DLD1 (cell line): ENCODE measurements around the gene DRG1.
"Not testable (repeated sequence)": the region's sequence is repeated elsewhere in the genome, so short reads cannot be mapped to it uniquely, and the experiment has no call there.

ENCODE experiments used
- in situ Hi-C: cut with HindIII; loops from 2 replicates; pipeline ENCODE4 v1.10.0; 2017; ENCODE audit warnings: low sequenced_read_pairs

Gene DRG1

DNA sequence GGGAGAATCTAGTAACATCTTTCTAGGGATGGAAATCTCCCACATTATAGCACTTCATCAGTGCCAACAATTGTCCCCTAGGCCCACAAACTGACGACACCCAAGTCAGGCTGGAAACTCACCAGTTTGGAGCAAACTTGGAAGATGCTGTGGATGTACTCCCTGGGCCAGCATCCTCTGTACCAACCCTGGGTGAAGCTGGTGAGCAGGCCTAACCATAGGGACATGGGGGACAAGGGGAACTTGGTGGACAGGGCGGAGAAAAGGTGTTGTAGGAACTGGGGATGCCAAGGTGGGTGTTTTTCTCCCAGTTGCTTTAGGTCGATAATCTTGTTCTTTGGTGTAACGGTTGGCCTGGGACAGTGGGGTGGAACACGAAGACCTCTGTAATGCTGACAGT, 42.2 kb downstream of the DRG1 start:
- in situ Hi-C loops, result no loop called here

DNA sequence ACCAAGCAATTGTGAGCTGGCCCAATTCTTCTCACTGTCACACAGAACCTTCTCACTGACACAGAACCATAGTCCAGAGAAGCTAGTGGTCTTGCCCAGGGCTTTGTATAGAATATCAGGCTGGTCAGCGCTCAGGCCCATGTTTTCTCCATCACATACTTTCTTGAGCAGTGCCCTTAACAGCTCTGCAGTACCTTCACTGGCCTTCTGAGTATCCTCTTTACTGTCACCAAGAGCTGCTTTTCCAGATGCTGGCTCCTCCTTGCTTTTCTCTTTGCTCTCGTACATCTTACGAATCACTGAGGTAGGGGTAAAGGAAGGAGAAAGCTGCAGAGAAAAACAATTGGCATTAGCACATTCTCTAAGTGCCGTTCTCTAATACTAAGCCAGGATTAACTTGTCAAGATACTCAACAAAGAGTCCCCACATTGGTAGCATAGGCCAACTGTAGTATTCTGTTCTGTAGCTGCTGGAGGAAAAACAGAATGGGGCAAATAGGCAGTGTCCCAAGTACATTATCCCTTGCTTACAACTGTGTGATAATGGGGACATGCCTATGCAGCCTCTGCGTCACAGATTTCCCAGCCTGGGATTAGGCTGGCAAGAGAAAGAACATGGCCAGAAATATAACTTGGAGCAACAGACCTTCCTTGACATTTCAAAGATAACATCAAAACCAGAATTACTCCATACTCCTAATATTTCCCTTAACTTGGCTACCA, 43.5 kb downstream of the DRG1 start:
- in situ Hi-C loops, result no loop called here

DNA sequence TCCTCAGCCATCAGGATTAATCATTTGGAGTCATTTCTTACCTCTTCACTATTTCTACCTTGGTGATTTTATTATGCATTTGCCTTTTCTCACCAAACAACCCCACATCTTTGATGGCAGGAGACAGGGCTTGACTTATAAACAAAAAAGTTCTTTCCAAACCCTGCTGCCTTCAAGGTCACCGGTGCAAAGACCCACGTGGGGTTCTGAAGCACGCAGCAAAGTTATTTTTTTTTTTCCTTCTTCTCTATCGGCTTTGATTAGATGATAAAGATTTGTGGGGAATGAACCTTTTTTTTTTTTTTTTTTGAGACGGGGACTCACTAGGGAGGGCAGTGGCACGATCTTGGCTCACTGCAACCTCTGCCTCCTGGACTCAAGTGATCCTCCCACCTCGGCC, 44.1 kb downstream of the DRG1 start:
- in situ Hi-C loops, result no loop called here

DNA sequence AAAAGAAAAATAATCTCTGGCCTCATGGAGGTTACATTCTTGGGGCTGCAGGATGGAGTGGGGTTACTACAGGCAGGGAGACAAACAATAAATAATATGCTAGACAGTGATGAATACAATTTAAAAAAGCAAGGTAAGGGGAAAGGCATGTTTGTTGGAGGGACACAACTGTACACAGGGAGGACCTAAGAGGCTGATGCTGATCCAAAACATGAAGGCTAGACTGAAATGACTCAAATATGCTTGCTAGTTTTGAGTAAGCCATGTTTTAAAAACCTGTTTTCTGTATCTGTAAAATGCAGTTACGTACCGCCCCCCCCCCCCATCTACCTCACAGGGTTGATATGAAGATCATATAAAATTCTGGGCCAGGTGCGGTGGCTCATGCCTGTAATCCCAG, 46.2 kb downstream of the DRG1 start:
- in situ Hi-C loops, result no loop called here

DNA sequence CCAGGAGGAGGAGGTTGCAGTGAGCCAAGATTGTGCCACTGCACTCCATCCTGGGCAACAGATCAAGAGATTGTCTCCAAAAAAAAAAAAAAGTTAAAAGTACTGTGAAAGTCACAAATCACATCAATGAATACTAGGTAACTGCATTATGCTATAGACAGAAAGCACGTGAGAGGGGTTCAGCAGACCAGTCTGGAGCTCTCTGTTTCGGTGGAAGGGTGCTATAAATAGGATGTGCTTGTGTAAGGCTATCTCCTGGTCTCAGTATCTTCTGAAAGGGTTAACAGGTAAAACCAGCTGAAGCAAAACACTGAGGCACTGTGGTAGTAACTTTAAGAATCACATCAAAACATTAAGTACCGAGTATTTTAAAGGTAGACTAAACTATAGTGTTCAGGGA, 46.8 kb downstream of the DRG1 start:
- in situ Hi-C loops, result no loop called here

DNA sequence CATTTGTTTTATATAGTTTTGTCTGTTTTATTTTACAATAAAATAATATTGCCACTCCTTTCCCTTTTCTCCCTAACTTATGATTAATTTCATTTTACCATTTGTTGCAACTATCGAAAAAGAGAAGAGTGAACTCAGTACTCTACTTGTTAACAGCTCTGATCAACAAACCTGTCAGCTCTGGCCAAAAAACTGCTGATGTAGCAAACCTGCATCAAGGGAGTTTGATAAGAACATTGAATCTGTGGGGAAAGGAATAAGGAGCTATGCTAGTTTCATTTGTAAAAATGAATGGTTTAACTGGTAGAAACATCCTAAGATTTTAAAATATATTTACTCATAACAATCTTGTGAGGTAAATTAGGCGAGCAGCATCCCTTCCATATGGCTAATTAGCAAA, 47.4 kb downstream of the DRG1 start:
- in situ Hi-C loops, result no loop called here

DNA sequence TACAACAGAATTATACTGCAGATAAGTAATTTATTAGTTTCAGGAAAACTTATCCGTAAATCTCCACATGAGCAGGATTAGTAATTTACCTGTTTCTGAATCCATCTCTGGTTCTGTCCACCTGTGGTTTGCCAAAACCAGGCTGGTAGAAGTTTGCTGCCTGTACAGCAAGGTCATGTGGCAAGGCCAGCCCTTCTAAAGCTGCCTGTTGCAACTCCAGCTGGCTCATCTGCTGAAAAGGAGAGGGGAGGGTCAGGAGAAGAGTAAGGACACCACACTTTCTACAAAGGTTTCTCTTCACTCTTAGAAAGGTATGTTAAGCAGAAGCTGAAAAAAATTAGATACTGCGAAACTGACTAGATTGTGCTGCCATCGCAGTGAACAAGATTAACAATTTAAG, 47.9 kb downstream of the DRG1 start:
- in situ Hi-C loops, result no loop called here

DNA sequence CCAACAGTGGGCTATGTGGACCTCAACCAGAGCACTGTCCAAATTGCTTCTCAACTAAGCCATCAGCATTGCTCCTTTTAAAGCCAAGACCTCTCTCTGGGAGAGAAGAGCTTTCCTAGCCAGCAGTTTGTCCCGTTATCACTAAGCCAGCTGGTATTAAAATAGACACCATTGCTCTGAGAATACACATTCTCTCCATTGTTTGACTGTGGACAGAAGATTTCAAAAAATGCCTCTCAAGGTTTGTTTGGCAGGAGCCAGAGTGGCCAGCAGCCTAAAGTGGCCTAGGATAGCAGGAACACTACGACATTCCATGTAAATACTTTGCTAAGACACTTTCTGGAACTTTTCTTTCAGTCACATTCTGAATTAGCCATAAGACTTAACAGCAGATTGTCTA, 49.0 kb downstream of the DRG1 start:
- in situ Hi-C loops, result no loop called here

DNA sequence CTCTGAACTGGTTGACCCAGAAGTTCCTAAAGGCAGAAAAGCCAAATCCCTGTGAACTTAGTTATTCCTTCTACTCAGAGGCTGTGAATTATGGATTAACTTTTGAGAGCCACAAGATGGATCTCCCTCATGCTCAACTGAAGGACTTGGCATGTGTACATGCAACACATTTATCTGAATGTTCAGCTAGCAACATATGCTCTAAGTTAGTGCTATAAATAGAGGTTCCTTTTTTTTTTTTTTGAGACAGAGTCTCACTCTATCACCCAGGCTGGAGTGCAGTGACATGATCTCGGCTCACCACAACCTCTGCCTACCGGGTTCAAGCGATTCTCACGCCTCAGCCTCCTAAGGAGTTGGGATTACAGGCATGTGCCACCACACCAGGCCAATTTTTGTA, 50.1 kb downstream of the DRG1 start:
- in situ Hi-C loops, result no loop called here

DNA sequence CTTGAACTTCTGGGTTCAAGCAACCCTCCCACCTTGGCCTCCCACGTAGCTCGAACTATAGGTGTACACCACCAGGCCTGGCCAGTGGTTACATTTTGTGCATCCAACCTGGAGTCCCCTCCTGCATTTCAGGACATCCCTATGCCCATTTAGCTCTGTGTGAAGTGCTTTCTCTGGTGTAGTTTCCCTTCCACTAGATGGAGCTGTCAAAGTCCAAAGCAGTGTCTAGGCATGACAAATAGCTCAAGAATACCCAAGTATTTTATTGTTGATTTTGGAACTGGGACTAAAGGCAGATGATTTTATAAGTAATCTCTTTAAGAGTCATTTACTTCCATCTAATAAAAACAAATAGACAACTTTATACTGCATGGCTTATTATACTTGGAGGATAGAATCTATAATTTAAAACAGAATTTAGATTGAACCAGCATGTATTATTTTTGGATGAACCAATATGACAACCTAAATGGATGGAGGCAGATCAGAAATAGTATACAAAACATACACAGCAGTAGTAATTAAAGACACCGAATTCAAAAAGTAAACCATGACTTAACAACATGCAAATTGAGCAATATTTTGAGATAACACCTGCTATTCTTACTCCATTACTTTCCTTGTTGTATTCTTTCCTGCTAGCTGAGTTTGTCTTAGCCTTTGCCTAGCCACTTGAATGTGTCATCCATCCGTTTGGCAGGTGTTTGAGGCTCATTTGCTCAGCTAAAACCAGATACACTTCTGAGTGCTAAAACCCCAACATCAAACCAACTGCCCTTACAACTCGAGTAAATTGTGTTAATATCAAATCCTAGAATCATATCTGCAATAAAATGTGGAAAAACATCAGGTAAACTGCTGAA, 52.5 kb downstream of the DRG1 start:
- in situ Hi-C loops, result no loop called here

DNA sequence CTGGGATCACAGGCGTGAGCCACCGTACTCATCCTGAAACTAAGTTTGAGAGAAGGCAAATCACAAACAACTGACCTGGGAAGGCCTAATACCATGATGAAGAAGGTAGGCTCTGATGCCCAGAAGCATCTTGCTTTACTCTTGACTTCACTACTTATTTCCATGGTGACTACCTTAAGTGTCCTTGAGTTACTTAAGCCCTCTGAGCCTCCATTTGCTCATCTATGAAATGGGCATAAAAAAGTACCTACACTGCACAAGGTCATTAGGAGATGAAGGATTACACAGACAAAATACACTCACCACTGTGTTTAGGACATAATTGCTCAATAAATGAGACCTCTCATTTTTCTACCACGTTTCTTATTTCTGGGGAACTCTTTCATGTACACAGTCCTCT, 62.3 kb downstream of the DRG1 start:
- in situ Hi-C loops, result no loop called here

DNA sequence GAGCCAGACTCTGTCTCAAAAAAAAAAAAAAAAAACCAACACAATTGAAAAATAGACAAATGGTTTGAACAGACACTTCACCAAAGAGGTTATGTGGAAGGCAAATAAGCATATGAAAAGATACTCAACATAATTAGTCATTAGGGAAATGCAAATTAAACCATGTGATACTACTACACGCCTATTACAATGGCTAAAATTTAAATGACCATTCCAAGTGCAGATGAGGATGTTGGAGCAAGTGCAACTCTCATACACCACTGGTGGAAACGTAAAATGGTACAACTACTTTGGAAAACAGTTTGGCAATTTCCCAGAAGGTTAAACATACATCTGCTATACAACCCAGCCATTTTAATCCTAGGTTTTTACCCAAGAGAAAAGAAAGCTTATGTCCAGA, 65.9 kb downstream of the DRG1 start:
- in situ Hi-C loops, result no loop called here

DNA sequence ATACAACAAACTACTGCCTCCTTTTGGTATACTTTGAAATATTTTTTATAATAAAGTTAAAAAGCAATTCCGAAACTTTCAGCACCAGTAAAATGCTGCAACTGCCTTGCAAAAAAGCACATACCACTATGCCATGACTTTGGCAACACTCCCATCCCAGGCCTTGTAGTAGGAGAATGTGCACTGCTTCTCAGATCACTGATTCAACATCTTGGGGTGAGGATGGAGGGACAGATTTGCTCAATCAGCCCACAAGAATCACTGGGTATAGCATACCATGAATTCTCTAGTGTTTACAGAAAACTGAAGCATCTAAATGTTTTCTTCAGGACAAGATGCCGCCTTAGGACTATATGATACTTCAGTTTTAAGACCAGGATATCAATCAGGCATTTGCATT, 75.3 kb downstream of the DRG1 start:
- in situ Hi-C loops, result no loop called here

DNA sequence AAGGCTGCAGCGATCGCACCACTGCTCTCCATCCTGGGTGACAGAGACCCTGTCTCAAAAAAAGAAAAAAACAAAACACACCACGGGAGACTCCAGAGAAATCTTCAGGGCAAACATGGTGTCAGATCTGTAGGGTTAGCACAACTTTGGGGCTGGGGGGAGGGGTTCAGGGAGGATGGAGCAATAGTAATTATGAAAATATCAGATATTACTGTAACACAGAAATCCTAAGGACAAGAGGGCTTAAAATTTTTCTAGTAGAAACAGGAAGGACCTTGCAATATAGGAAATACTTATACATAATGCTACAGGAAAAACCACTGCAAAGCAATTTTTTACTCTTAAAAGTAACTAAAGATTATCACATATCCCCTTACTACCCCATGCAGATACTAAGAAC, 76.4 kb downstream of the DRG1 start:
- in situ Hi-C loops, result no loop called here

DNA sequence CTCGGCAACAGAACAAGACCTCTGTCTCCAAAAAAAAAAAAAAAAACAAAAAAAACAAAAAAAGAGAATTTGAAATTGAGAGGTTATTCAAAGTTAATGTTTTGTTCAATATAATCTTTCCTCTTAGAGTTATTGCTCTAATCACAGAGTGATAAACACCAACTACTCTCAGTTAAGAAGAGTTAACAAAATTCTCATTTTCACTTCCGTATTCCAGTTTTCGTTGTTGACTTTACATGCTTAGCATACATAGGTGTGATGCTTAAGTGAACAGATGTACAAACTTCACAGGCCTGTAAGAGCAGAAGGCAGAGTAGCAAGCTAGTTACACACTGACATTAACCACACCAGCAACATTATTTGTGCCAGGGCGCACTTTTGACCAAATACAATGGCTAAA, 77.9 kb downstream of the DRG1 start:
- in situ Hi-C loops, result no loop called here

DNA sequence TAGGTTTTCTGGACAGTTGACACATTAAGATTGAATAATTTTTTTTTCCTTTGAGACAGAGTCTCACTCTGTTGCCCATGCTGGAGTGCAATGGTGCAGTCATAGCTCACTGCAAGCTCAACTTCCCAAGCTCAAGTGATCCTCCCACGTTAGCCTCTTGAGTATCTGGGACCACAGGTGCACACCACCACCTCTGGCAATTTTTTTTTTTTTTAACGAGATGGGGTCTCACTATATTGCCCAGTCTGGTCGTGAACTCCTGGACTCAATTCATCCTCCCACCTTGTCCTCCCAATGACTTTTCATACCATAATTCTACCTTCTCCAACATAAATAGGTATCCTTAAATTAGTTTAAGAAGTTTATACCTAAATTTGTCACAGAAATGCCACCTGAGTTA, 81.7 kb downstream of the DRG1 start:
- in situ Hi-C loops, result no loop called here

DNA sequence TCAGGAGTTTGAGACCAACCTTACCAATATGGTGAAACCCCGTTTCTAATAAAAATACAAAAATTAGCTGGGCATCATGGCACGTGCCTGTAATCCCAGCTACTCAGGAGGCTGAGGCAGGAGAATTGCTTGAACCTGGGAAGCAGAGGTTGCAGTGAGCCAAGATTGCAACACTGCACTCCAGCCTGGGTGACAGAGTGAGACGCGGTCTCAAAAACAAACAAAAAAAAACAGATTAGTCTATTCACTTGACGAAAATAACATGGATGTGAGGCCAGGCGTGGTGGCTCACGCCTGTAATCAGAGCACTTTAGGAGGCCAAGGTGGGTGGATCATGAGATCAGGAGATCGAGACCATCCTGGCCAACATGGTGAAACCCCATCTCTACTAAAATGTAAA, 83.1 kb downstream of the DRG1 start:
- in situ Hi-C loops, result not testable (repeated sequence)
